Fibroblast of gingiva (primary cell): ENCODE data around the gene PLAU.
"Not testable (repeated sequence)": the region's sequence is repeated elsewhere in the genome, so short reads cannot be mapped to it uniquely, and the experiment has no call there.

Experiments used
- DNase-seq: peaks from one replicate; pipeline ENCODE4 v3.0.0-alpha.2; 2011; ENCODE audit warnings: low read depth

Gene PLAU

GRCh38 chr10:73876971-73877370, 34.0 kb upstream of the PLAU start:
- no peak for DNase-seq

GRCh38 chr10:73877533-73878160, 33.3 kb upstream of the PLAU start:
- DNase-seq: no peak

GRCh38 chr10:73878365-73878764, 32.6 kb upstream of the PLAU start:
- DNase-seq: no peak

GRCh38 chr10:73879296-73880173, 31.4 kb upstream of the PLAU start:
- DNase-seq: peak; percentile 70

DNA sequence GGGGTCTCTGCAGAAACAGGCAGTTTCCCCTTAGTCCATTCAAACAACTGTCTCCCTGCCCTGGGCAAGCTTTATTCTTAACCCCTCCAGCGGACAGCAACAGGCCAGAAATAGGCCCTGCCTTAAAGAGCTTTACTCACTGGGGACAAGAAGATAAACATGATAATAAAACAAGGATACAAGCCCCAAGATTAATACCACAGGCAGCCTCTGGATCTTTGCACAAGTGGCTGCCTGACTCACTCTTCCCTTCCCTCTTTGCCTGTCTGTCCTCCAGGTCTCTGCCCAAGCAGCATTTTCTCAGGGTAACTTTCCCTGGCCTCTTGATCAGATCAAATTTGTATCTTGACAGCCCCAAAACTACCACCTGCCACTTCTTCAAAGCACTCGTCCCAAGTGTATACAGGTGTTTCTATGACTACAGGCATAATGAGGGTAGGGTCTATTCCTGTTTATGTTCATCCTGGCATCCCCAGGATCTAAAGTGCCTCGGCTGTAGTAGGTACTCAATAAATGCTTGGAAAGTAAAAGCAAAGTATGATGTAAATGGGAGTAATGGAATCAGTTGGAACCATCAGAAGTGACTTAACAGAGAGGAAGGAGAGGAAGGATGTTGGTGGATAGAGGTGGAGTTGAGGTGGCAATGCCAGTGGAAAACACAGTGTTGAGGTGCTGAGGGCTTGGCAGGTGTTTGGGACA, 29.6 kb upstream of the PLAU start:
- no peak for DNase-seq

DNA sequence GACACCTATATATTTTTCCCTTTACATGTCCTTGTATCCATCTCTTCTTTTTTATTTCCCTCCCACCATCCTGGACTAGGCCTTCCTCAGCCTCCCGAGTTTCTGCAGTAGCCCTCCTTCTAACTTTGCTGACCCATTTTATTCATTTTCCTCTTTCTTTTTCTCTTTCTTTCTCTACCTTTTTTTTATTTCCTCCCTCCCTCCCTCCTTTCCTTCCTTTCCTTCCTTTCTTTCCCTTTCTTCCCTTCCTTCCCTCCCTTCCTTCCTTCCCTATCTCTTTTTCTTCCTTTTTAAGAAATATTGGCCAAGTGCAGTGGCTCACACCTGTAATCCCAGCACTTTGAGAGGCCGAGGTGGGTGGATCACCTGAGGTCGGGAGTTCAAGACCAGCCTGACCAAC, 26.9 kb upstream of the PLAU start:
- DNase-seq: no peak

- peak; percentile 74 for DNase-seq
Measured at GRCh38 chr10:73886085-73886529, 24.8 kb upstream of the PLAU start.

GRCh38 chr10:73886661-73887293, 24.2 kb upstream of the PLAU start:
- DNase-seq: no peak

DNA sequence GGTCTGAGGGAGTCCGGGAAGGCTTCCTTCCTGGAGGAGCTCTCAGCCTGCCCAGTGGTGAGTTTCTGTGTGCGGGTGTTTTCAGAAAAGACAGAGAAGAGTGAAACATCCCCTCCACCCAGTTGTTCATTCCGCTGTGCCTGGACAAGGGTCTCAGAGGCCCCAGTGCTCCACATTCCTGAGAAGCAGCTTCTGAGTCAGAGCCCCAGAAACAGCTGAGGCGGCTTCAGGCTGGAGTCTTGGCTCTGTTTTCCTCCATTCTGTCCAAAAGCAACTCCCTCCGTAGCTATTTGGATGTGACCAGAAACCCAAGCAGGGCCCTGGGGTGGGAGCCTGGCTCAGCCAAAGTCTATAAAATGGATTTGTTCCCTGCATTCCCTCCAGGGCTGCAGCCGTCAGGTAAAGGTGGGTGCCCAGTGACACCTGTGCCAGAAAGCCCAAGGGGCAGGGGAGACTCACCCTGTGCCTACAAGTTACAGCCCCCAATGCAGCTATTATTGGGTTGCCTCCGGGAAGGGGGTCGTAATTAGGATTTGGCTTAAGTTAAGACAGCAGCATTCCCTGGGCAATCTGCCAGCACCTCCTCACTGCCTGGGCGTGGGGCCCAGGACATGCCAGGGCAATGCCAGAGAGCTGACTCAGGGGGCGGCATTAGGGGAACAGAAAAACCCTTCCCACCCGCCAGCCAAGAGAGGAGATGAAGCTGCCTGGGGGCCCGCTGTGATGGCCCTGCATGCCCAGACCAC, 23.5 kb upstream of the PLAU start:
- peak; percentile 95 for DNase-seq

GRCh38 chr10:73888514-73888913, 22.4 kb upstream of the PLAU start:
- DNase-seq: no peak

GRCh38 chr10:73889014-73889413, 21.9 kb upstream of the PLAU start:
- peak; percentile 79 for DNase-seq

- DNase-seq: not testable (repeated sequence)
Measured at GRCh38 chr10:73889416-73889815, 21.5 kb upstream of the PLAU start.

DNA sequence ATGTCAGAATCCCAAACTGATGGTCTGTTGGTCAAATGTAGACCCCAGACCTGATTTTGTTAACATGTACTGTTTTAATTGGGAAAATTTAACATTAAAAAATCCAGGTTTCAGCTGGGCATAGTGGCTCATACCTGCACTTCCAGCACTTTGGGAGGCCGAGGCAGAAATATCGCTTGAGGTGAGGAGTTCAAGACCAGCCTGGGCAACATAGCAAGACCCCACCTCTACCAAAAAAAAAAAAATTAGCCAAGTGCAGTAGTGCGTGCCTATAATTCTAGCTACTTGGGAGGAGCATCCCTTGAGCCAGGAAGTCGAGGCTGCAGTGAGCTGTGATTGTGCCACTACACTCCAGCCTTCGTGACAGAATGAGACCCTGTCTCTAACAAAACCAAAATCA, 20.7 kb upstream of the PLAU start:
- no peak for DNase-seq

GRCh38 chr10:73890830-73891229, 20.1 kb upstream of the PLAU start:
- DNase-seq: not testable (repeated sequence)

- no peak for DNase-seq
Measured at GRCh38 chr10:73891540-73891939, 19.4 kb upstream of the PLAU start.

- peak; percentile 76 for DNase-seq
Measured at GRCh38 chr10:73892310-73893030, 18.5 kb upstream of the PLAU start.

- no peak for DNase-seq
Measured at GRCh38 chr10:73893426-73893825, 17.5 kb upstream of the PLAU start.

DNA sequence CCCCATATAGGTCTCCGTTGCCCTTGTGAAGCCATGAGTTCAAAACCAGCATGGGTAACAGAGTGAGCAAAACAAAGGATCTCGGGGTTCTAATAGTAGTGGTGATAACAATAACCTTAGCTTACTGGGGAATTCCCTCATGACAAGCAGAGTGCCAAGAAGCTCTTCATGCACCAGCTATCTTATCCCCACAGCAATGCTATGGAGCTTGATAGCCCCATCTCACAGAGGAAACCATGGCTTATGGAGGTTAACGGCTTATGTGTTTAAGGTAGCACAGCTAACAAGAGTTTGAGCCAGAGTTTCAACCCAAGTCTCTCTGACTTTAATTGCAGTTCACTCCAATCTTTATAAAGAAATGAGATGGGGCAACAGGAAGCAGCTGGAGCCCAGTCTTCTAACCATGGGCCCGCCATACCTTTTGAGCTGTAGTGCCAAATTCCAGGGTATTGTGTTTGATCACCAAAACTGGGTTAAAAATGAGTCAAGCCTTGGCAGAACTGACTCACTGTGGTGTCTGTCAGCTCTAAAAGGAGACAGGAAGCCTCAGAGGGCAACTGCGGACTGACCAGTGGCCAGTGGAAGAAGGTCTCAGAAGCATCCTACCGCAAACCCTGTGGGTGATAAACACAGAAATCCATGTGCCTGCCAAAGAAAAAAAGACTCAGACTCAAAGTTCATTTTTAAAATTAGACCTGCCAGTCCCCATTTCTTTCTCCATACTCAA, 16.5 kb upstream of the PLAU start:
- peak; percentile 91 for DNase-seq

GRCh38 chr10:73895381-73895780, 15.6 kb upstream of the PLAU start:
- DNase-seq: not testable (repeated sequence)

- DNase-seq: no peak
Measured at GRCh38 chr10:73897693-73898092, 13.2 kb upstream of the PLAU start.
